Renal pelvis (tissue), 4 donors: Measurements from ENCODE around the gene POLR1D. TPM values are rescaled to one million over a fixed set of nuclear protein-coding genes. Genes with fewer than 3 reads are reported as not detected.

Experiments used
- DNase-seq: peaks from one replicate; pipeline ENCODE4 v3.0.0-alpha.2; 2013
- polyA plus RNA-seq, 3 donors: library from polyadenylated mRNA; unstranded; fragments of 120-200 nt; gene quantifications; one replicate each; pipeline ENCODE4 v1.2.1, GENCODE V29; 2013; ENCODE audit not compliant: insufficient read length in 3 of 3

POLR1D gene
- polyA plus RNA-seq, 3 donors: 116 to 146 (median 130) TPM

DNA sequence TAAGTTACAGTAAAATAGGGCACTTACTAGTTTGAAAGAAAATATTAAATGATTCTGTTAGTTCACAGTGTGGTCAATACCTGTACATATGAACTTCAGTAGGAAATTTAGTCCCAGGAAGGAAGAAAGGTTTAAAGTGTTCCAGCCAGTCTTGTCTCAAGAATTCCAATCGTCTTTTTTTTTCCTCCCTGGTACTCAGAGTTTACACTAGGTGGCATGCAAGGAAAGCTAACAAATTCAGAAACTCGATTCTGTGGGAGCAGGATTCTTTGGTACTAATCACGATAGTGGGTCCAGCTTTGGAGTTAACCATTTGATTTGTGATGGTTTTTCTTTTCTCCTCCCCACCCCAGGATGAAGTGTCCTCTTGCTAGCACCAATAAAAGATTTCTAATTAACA lies 43.6 kb downstream of the POLR1D start:
- DNase-seq: no peak

DNA sequence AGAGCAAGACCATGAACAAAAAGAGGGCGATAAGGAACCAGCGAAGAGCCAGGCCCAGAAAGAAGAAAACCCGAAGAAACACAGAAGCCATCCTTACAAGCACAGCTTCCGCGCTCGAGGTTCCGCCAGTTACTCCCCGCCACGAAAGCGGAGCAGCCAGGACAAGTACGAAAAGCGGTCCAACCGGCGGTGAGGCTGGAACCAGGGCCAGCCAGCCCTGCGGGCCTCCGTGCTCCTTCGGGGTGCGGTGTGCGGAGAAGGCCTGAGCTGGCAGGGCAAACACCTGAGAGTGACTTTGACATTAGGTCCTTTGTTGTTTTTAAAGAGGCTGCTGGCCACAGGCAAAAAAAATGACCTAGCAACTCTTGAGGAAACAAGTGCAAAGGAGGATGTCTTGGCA lies 44.1 kb downstream of the POLR1D start:
- no peak for DNase-seq

DNA sequence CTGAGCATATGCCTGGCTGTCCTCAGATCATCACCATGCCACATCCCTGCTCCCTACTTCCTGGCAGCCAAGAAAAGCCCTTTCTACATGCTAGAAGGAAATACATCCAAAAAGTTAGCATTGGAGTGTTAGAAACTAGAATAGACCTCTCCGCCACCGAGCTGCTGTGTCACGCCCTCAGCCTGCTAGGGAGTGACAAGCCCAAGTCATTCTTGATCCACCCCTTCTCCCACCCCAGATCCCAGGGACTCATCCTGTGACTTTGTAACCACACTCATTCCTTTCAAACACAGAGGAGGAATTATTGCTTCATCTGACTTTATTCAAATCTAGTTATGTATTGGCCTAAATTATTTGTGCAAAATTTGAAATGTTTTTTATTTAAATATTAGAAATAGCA lies 45.3 kb downstream of the POLR1D start:
- DNase-seq: no peak

DNA sequence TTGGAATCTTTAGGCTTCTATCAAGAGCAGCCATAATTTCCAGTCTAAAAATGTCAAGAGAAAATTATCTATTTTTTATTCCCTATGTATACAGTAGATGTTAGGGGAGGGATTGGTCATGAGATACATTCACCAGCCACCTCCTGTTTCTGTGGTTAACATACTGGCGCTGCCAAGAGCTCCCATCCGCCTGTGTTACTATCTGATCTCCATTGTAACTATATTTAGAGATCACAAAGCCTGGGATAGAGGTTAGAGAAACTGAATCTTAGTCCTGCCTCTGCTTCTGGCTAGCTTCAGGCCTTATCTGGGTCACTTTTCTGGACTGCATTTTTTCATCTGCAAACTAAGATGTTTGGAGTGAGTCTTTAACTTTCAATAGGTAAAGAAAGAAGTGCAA lies 46.3 kb downstream of the POLR1D start:
- no peak for DNase-seq

DNA sequence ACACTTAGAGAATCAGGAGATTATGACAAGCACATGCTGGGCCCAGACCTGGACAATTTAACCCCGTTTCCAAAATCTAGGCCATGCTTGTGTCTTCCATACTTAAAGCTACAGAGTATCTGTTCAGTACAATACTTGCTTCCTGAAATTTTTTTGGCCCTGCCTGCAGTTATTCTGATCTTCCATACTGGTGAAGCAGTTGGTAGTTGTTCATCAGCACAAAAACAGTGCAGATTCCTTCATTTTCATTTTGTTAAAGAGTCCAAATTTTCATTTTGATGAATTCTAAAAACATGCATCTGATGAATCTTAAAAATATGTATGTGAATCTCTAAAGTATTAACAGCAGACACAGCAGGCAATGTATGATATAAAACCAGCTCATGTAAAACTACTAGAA lies 49.2 kb downstream of the POLR1D start:
- no peak for DNase-seq

DNA sequence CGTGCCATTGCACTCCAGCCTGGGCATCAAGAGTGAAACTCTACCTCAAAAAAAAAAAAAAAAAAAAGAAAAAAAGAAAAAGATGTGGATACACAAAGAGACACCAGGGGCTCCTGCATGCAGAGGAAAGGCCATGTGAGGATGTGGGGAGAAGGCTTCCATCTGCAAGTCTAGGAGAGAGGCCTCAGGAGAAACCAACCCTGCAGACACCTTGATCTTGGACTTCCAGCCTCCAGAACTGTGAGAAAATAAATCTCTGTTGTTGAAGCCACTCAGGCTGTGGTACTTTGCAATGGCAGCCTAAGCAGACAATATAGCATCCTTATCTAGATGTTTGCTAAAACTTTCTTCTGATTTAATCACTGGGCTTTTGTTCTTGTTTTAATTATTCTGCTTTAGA lies 50.3 kb downstream of the POLR1D start:
- no peak for DNase-seq

Other genes with a start within 250 kb of the POLR1D start
- gene GTF3A, start 197.3 kb upstream of the POLR1D start, polyA plus RNA-seq: 10 to 100 TPM; 76.7 to 87.0 (median 80.3) TPM
- gene MTIF3, start 171.3 kb upstream of the POLR1D start, polyA plus RNA-seq: 10 to 100 TPM; 72.6 to 86.5 (median 73.8) TPM
- gene LNX2, start 1.4 kb upstream of the POLR1D start, polyA plus RNA-seq: 10 to 100 TPM in 2 of 3 donors, 1 to 10 TPM in 1; 10.0 to 11.9 (median 11.7) TPM
- gene GSX1, start 170.6 kb downstream of the POLR1D start, polyA plus RNA-seq: not detected